T-helper 2 cell (primary cell): ENCODE measurements around the gene IL23R.
A peak's percentile ranks its signal among the peaks of the same experiment; 100 is the strongest.

Source experiments
- DNase-seq, 5 experiments: peaks; one replicate each; pipeline versions ENCODE4 v3.0.0 to v3.0.0-alpha.2; 2012 to 2022

Gene IL23R

DNA sequence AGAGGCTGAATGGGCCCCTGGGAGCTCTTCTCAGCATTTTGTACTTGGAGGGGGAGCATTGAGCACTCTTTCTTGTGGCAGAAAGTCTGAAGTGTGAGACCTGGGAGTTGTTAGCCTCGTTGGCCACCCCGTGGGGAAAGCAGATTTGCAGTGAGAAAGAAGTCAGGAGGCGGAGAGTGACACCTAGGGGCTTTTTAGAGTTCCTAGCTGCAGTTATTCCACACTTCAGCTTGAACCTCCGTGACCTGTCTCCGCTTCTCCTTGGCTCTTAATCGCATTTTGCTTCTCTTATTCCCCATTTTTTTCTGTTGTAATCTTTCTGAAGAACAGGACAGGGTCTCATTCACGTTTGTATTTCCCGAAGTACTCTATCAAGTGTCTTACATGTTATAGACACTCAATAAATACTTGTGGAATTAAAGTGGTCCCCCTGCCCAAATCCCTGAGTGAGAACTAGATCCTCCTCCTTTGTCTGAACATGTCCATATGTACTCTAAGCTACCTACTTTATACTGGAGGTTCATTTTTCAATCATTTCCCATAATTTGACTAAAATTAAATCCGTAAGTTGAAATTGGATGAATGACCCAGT is 17.0 kb upstream of the IL23R start:
- peak in 4 of 5 experiments; percentile 10 to 75 (median 34) for DNase-seq

DNA sequence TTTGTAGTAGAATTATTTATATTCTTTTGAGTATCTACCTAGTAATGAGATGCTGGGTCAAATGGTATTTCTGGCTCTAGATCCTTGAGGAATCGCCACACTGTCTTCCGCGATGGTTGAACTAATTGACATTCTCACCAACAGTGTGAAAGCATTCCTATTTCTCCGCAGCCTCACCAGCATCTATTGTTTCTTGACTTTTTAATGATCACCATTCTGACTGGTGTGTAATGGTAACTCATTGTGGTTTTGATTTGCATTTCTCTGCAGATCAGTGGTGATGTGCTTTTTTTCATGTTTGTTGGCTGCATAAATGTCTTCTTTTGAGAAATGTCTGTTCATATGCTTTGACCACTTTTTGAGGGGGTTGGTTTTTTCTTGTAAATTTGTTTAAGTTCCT is 15.3 kb upstream of the IL23R start:
- no peak for DNase-seq

DNA sequence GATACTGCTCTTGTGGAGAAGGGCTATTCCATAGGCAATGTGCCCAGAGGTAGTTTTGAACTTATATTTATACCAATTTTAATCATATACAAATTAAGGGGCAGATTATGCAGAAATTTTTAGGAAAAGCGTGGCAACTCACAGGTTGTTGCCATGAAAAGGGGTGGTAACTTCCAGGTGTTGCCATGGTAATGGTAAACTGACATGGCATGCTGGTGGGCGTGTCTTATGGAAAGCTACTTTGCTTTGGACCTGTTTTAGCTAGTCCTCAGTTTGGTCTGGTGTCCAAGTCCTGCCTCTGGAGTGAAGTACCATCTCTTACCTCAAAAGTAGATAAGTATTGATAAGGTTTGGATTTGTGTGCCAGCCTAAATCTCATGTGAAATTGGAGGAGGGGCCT is 7.9 kb upstream of the IL23R start:
- DNase-seq, result no peak

DNA sequence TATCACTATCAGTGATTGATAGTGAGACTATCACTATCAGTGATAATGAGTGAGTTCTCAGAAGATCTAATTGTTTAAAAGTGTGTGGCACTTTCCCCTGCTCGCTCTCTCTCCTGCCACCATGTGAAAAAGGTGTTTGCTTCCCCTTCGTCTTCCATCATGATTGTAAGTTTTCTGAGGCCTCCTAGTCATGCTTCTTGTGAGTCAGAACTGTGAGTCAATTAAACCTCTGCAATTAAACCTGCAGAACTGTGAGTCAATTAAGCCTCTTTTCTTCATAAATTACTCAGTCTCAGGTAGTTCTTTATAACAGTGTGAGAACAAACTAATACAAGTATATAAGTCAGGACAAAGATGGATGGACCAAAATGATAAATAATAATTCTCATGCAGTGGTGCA is 7.0 kb upstream of the IL23R start:
- DNase-seq, result peak in 1 of 5 experiments; percentile 35

DNA sequence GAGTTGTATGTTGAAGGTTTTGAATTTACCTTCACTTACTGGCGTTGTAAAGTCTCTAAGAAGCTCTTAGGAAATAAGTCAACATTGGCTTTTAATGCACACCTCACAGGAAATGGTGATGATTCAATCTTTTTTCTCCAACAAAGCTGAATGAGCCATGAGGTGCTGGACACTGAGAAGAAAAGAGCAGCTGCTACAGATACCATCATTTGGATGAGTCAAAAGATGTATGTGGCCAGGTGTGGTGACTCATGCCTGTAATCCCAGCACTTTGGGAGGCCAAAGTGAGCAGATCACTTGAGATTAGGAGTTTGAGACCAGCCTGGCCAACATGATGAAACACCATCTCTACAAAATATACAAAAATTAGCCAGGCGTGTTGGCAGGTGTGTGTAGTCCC is 3.3 kb upstream of the IL23R start:
- peak in 1 of 5 experiments; percentile 87 for DNase-seq

DNA sequence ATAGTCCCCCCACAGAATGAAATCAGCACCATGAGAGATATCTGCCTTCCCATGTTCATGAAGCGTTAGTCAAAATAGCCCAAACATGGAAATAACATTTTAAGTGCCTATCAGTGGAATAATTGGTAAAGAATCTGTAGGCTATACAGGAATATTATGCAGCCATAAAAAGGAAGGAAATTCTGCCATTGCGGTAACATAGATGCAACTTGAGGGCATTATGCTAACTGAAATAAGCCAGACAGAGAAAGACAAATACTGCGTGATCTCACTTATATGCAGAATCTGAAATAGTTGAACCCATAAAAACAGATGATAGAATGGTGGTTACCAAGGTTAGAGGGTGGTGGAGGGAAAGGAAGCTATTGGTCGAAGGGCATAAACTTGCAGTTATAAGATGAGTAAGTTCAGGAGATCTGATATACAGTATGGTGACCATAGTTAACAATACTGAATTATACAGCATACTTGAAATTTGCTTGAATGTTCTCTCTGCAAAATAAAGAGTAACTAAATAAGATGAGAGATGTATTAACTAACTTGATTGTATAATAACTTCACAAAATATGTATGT is 699 bp upstream of the IL23R start:
- peak in 1 of 5 experiments; percentile 25 for DNase-seq

DNA sequence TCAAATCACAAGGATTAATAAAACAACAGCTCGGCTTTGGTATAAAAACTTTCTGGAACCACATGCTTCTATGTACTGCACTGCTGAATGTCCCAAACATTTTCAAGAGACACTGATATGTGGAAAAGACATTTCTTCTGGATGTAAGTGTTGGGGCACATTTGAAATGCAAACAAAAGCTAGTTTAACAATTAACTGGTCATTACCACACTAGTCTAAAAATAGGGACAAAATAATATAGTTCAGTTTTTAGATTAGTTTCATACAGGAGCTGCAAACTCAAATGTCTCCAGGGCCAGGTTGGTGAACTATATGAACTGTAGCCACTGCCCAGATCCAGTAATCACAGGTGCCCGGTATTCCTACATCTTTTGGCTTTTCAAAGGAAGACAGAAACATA is 3.2 kb downstream of the IL23R start:
- DNase-seq, result no peak

DNA sequence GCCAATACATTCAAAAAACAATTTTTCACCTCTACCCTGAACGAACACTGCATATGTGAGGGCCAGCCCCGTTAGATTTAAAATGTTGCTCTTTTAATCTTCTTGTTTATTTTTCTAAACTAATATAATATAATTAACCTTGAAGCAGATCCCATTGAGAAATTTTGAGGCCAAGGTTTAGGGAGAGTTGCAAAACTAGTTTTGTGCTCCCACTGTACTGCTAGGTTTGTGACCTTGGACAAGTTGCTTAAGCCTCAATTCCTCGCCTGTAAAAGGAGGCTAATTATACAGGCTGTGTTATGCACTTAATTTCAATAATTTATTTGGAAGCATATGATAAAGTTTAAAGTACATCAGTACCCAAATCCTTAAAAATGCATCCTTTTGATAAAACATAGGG is 3.7 kb downstream of the IL23R start:
- DNase-seq, result no peak

DNA sequence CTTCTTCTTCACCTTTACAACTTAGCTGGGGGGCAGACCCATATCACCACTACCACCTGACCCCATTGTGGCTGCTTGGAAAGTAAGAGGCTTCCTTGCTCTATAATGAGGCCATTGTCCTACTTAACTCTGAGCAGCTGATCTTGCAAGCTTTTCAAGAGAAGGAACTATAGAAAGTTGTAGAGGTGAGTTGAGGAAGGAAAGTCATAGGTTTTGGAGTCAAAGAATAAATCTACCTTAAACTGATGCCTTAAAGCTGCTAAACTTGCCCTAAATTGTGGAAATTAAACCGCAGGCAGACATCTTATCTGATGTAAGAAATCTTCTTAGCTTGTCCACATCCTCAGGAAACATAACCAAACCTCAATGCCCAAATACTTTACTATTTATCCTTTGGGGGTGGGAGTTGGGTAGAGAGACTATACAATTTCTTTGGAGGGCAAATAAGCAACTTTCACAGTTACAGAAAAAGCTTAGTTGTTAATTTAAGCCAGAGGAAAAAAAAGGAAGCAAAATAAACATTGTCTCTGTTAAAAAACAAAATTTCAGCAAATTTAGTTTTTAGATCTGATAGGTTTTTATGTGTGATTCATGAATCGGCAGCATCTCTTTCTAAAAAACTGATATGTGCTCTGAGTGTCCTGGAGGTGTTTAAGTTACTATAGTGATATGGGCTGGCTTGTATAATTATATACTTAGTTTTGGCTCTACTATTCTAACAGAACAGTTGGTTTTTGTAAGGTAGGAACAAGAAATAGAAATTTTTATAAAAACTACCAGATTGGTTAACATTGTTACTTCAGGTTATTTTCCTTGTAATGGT is 4.7 kb downstream of the IL23R start:
- peak in 2 of 5 experiments; percentile 79 to 80 for DNase-seq

DNA sequence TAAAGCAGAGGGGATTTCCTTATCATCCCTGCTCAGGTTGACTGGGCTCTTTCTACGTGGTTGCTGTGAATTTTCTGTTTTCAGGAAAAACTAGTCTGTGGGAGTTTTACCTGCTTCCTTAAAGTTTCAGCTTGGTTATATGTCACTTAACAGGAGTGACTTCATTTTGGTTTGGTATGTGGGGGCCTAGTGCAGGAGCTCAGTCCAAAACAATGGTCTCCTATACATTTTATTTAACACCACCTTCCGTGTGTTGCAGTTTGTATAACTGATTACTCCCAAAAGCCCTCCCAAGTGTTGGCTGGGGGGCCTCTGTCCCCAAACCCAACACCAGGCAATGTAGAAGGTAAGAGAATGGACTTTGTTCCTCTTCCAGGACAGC is 5.3 kb downstream of the IL23R start:
- DNase-seq, result peak in 1 of 5 experiments; percentile 22

DNA sequence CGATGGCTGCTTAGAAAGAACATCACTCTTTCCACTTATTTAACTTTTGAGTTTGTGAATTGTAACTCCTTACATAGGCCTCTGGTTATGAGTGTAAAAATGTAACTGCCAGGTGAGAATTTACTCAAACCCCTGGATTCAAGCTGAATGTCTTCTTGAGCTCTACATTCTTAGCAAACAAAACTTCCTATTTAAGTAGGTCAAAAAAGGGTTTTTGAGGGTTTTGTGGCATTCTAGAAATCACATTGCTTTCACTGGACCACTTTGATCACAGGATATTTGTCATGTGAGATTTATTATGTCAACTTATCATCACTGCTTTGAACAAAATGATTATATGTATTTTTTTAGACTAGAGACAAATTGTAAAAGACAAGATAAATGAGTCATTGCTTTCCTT is 5.7 kb downstream of the IL23R start:
- DNase-seq, result peak in 2 of 5 experiments; percentile 74 to 79

DNA sequence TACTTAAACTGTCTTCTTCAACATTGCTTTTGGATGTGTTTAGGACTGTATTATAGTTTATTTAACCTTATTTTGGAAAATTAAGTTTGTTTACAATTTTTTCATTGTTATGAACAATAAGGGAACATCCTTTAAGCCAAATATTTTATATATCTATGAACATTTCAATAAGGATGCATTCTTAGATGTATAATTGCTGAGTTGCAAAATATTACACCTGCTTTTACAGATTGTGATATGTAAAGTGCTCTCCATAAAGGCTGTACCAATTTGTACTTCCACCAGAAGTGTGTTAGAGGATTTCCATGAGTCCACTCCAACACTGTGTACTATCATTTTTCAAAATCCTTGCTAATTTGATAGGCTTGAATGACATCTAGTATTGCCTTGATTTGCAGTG is 7.7 kb downstream of the IL23R start:
- no peak for DNase-seq

DNA sequence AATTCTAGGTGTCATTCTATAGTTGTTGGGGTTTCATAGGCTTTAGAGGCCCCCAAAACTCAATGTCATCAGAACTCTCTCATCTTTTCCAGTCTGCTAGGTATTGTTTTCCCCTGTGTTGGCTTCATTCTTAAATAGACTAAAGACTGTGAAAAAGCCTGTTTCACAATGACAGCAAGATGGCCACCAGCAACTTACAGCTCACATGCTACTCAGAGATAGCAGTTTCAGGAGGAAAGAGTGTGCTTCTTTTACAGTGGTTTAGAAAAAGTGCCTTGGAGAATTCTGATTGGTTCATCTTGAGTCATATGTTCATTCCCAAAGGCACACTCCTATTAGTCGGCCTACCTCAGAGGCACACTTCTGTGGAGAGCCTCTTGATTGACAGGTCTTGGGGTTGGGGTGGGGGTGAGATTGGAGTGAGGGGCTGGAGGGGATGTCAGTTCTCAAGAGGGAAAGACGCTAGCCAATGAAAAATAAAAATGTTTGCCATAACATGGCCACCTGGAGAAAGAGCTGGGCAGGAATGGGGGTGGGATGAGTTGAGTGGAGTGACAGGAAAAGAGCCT is 8.5 kb downstream of the IL23R start:
- DNase-seq, result no peak

DNA sequence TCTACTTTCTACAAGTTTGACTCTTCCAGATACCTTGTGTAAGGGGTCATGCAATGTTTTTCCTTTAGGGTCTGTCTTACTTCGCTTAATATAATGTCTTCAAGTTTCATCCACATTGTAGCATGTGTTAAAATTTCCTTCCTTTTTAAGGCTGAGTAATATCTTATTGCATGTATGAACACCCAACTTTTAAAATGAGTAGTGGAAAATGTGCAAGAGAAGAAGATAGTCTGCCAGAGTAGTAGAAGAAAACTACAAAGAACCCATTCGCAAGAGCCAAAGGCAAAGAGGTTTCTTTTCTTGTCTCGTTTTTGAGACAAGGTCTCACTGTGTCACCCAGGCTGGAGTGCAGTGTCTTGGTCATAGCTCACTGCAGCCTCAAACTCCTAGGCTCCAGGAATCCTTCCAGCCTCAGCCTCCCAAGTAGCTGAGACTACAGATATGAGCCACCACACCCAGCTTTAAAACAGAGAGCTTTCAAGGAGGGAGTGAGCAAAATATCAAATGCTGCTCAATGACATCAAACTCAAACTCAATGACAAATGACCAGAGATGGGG is 9.4 kb downstream of the IL23R start:
- DNase-seq, result no peak

DNA sequence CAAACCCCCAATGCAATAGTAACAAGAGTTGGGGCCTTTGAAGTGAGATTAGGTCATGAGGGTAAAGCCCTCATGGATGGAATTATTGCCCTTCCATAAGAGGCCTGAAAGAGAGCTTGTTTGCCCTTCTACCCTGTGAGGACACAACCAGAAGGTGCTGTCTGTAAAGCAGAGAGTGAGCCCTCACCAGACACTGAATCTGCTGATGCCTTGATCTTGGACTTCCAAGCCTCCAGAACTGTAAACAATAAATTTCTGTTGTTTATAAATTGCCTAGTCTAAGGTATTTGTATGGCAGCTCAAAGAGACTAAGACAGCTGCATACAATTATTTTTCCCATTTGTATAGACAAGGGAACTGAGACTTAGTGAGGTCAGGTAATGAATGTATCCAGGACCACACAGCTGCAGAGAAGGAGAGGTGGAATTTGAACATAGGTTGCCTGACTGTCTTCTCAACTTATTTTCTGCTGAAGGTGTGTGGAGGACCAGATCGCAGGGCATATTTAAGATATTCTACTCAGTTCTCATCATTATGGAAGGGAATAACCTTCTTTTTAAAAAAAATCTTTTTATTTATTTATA is 18.7 kb downstream of the IL23R start:
- DNase-seq, result no peak

DNA sequence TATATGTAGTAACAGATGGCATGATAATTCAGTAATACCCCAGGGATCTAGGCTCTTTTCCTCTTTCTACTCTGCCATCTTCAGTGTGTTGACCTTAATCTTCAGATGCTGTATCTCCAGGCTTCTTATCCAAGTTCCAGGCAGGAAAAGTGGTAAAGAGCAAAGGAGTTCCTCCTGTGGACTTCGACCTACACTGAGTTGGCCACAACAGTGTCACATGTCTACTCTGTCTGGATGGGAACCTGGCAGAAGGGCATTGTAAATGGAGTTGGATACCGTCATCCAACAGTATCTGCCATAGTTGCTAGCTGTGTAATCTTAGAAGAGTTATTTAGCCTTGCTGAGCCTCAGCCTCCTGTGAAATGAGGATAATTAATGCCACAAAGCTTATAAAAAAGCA is 21.9 kb downstream of the IL23R start:
- no peak for DNase-seq

DNA sequence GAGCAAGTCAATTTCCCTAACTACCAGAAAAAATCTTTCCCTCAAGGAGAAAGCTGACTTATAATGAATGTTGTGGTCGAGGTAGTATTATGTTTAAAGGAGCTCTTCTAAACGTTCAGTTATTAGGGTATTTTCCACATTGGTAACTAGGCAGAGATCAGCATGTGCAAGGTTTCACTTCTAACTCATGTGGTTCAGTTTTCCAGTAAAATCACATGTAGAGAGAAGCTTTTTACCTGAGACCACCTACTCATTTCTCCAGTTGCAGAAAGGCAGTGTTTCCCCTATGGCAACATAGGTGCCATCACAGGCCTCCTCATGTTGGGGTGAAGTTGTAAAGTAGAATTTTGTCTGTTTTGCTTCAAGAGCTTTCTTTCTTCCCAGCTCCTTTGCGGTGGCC is 23.7 kb downstream of the IL23R start:
- no peak for DNase-seq

DNA sequence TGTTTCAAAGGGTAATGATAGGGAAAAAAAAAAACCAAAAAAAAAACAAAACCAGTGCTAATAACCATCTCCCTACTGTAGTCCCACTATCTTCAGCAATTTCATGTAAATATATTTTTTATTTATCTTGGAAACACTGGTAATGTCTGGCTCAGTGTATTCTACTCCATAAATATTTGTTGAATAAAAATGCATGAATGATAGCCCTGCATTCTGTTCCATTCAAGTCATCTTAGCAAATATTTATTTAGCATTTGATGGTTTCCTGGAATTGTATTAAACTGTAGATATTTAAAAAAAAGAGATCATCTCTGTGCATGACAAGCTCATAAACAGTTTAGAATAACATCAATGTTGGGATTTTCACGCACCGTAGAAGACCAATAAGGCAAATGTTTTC is 24.2 kb downstream of the IL23R start:
- no peak for DNase-seq

DNA sequence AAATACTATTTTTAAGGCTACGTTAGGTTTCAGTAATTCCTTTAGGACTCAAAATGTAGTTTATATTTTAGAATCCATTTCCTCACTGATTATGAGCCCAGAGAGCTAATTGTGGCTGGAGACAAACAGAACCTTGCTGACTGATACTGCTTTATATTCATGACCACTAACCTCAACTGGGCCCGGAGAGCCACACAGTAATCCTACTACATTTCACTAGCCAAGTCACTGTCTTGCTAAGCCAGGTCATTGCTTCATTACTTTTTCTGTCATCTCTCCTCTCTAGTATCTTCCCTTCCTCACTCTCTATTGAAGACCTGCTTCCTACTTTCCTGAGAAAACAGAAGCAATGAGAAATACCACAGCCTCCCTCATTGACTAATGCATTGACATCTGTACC is 24.7 kb downstream of the IL23R start:
- DNase-seq, result no peak

DNA sequence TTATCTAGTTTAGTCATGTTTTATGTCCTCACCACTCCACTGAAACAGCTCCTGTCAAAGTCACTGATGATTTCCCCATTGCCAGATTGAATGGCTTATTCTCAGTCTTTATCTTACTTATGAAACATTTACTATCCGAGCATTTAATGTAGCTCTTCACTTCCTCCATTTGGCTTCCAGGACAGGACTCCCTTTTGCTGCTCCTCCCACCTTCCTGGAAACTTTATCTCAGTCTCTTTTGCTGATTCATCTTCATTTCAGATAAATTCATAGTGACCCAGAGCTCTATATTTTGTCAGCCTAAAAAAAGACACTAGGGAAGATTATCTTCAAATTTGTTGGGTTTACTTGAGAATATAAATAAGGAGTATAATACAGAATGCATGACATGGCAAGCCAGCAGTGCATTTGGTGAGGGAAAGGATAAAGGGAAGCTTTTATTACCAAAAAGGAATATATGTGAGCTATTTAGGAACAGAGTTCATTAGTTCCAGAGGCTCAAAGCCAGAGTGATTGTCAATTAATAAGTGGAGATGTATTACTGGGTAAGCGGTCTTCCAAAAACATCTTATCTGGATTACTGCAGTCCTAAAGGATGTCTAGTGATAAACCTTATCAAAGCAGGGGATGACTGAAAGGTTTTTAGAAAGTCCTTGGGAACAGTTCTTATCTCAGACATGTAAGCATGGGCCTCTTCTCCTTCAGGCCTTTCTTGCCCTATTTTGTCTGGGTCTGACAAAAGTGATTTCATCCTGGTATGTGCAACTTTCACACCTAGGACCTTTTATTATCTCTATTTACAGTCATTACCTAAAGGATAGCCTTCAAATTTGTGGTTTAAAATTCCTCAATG is 25.6 kb downstream of the IL23R start:
- no peak for DNase-seq

DNA sequence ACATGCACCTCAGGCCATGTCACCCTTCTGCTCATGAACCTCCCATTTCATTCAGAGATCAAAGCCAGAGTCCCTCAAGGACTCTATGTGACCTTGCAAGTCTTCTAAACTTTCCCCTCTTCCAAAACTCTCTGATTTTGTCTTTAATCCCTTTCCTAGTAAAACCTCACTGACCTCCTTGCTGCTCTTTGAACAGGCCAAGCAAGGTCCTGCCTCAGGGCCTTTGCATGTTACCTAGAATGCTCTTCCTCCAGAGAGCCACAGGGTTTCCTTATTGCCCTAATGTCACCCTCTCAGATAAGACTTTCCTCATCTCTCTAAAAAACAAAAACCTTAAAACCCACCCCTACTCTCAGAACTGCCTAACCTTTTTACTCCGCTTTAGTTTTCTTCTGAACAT is 26.6 kb downstream of the IL23R start:
- DNase-seq, result no peak

DNA sequence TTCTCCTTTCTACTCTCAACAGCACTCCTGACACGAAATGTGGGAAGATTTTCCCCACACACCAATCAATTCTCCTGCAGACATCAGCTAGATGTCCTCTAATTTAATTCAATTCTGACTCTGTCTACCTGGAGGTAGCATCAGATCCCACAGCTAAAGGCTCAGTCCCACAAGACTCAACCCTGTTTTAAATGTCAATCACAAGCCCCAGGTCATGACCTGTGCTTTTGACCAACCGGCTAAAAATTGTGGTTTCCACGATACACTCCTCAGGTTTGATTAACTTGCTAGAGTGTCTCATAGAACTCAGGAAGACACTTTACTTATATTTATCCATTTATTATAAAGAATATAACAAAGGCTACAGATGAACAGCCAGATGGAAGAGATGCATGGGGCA is 27.4 kb downstream of the IL23R start:
- no peak for DNase-seq
